Stimulated activated CD4-positive, alpha-beta T cell treated with anti-CD3 and anti-CD28 coated beads, Interleukin-15, amount 100 ng/mL, for 24 hours (primary cell): ENCODE measurements around the gene DIP2C.
"Not testable (repeated sequence)": the region's sequence is repeated elsewhere in the genome, so short reads cannot be mapped to it uniquely, and the experiment has no call there.

Experiments used
- DNase-seq: peaks from one replicate; pipeline ENCODE4 v3.0.0-alpha.2; 2020

The DIP2C gene

GRCh38 chr10:282294-283139 is 407.0 kb downstream of the DIP2C start:
- DNase-seq: no peak

GRCh38 chr10:279655-280054 is 409.8 kb downstream of the DIP2C start:
- no peak for DNase-seq

DNA sequence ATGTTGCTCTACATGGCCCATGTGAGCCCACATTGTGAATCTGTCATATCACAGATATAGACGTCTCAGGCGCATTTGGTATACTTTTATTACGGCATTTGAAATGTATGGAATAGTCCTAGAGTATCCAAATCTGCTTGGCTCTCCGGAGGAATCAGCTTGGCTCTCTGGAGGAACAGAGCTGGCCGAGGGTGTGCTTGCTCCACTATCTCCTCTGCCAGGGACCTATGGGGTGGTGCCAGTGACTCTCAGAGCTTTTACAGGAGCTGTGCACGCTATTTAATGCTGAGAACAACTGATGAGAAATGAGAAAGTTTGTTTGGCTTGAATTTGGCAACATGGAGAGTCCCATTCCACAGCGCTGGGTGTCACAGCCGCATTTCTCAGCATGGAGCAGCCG is 410.2 kb downstream of the DIP2C start:
- DNase-seq: no peak

- DNase-seq: no peak
Measured at GRCh38 chr10:278707-279106, 410.8 kb downstream of the DIP2C start.

DNA sequence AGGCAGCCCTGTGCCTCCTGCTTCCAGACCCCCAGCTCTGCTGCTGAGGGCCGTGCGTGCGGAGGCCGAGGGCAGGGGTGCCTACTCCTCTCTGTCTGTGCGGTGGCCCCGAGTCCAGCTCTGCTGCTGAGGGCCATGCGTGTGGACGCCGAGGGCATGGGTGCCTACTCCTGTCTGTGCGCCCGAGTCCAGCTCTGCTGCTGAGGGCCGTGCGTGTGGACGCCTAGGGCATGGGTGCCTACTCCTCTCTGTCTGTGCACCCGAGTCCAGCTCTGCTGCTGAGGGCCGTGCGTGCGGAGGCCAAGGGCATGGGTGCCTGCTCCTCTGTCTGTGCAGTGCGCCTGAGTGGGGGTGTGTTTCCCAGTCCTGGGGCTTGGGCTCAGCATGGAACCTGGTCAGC is 411.5 kb downstream of the DIP2C start:
- DNase-seq: no peak

DNA sequence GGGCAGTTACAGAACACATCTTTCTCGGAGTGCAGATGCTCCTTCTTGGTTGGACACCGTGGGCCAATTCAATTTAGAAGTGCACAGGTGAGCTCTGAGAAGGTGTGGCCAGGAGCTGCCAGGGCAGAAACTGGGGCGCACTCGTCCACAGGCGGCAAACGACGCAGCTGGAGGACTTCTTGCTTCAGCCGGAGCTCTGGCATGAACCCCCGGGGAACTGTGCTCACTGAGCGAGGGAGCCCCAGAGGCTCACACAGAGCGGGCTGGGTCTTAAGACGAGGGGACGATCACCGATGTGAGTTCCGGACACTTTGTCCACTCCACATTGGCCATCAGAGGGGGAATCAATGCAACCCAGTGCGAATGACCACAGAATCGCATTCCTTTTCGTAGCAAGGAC is 413.8 kb downstream of the DIP2C start:
- no peak for DNase-seq

DNA sequence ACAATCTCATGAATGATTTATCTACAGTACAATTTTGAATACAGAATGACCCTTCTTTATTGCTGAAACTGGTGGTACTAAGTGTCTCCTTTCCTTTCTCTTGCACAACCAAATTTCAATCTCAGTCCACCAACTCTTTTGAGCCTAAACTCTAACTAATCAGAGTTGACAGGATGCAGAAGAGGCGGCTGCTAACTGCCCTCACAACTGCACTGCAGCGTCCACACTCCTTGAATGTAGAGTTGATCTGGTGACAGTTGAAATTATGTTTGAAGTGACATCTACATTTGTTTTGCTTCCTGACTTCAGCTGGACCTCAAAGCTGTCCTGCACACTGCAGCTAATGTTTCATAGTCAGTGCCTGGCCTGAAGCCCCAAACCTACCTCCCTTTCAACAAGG is 414.6 kb downstream of the DIP2C start:
- no peak for DNase-seq

DNA sequence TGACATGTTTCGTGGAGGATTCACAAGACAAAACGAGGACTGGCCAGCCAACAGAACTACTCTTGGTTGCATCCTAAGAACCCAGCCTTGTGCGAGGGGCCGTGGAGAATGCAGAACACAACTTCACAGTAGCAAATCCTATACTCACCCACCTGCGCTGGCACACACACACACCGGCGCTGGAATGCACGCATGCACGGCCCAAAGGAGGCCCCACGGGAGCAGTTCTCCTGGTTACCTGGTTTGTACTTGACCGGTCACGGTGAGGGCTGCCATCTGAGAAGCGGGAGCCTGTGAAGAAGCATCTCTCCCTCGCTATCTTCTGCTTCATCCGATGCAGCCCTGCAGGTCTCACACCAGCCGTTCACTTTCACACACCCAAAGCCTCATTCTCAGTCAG is 416.4 kb downstream of the DIP2C start:
- no peak for DNase-seq

DNA sequence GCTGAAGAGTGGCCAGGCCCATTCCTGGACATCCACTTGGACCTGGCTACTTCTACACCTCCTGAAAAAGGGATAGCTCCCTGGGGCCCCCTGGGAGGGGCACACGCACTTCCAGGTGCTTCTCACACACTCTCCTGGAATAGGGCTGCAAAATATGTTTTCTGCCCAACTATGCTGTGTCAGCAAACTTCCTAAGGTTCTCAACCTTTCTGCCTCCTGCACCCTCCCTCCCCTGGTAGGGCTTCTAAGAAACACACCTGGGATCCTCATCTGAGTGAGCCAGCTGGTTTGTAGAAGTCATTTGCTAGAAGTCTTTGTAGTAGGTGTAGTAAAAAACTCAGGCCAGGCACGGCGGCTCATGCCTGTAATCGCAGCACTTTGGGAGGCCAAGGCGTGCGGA is 417.7 kb downstream of the DIP2C start:
- DNase-seq: no peak

- DNase-seq: no peak
Measured at GRCh38 chr10:271201-271600, 418.3 kb downstream of the DIP2C start.

DNA sequence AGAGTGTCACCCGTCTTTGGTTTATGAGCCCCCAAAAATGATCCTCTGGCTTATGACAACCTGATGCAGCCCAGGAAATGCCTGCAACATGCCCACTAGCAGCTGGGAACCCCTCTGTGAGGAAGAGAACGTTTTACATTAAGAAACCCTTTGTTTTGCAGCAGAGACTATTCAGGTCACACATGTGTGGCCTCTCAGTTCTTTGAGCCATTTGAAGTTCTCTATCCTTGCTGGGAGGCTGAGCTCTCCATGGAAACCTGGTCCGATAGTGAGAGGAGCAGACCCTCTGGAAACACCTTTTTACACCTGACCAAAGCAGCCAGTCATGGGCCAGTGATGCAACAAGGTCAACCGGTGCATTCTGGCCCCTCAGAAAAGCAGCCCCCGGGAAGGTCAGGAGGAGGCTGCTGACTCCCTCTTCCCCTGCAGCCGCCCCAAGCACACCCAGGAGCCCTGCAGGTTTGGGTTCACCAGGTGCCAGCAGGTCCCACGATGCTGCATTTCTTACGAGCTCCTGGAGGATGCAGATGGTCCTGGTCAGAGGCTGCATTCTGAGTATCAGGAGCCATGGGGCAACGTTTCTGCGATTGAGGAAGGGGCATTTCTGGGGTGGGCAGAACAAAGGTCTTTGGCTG is 419.9 kb downstream of the DIP2C start:
- DNase-seq: no peak

GRCh38 chr10:267705-268104 is 421.8 kb downstream of the DIP2C start:
- DNase-seq: no peak

DNA sequence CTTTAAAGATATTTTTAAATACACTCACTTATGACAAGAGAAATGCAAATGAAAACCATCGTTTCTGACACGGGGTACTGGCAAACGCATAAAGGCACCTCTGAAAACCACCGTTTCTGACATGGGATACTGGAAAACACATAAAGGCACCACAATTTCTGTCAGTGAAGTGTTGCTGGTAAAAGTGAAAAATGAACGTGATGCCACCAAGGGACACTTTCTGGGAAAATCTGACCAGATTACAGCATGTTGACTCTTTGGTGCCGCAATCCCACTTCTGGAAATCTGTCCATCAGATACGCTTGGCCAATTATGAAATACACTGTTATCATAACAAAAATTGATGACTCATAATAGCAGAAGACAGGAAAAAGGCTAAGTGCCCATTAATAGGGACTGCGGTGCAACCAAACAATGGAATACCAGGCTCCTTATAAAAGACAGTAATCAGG is 422.5 kb downstream of the DIP2C start:
- DNase-seq: no peak

DNA sequence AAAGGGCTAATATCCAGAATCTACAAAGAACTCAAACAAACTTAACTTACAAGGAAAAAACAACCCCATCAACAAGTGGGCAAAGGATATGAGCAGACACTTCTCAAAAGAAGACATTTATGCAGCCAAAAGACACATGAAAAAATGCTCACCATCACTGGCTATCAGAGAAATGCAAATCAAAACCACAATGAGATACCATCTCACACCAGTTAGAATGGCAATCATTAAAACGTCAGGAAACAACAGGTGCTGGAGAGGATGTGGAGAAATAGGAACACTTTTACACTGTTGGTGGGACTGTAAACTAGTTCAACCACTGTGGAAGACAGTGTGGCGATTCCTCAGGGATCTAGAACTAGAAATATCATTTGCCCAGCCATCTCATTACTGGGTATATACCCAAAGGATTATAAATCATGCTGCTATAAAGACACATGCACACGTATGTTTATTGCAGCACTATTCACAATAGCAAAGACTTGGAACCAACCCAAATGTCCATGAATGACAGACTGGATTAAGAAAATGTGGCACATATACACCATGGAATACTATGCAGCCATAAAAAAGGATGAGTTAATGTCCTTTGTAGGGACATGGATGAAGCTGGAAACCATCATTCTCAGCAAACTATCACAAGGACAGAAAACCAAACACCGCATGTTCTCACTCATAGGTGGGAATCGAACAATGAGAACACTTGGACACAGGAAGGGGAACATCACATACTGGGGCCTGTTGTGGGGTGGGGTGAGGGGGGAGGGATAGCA is 423.5 kb downstream of the DIP2C start:
- not testable (repeated sequence) for DNase-seq

- not testable (repeated sequence) for DNase-seq
Measured at GRCh38 chr10:265074-265440, 424.4 kb downstream of the DIP2C start.

DNA sequence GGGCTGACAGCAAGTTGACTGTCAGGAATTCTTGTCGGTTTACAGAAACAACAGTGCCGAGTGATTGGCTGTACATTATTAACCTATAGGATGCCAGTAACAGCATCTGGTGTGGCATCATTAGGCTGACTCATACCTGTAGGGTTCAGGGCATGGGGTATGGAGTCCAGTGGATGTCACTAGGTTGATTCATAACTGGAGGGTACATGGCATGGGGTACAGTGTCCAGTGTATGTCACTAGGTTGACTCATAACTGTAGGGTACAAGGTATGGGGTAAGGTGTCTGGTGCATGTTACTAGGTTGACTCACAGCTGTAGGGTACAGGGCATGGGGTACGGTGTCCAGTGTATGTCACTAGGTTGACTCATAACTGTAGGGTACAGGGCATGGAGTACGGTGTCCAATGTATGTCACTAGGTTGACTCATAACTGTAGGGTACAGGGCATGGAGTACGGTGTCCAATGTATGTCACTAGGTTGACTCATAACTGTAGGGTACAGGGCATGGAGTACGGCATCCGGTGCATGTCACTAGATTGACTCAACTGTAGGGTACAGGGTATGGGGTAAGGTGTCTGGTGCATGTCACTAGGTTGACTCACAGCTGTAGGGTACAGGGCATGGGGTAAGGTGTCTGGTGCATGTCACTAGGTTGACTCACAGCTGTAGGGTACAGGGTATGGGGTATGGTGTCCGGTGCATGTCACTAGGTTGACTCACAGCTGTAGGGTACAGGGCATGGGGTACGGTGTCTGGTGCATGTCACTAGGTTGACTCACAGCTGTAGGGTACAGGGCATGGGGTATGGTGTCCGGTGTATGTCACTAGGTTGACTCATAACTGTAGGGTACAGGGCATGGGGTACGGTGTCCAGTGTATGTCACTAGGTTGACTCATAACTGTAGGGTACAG is 425.1 kb downstream of the DIP2C start:
- not testable (repeated sequence) for DNase-seq

DNA sequence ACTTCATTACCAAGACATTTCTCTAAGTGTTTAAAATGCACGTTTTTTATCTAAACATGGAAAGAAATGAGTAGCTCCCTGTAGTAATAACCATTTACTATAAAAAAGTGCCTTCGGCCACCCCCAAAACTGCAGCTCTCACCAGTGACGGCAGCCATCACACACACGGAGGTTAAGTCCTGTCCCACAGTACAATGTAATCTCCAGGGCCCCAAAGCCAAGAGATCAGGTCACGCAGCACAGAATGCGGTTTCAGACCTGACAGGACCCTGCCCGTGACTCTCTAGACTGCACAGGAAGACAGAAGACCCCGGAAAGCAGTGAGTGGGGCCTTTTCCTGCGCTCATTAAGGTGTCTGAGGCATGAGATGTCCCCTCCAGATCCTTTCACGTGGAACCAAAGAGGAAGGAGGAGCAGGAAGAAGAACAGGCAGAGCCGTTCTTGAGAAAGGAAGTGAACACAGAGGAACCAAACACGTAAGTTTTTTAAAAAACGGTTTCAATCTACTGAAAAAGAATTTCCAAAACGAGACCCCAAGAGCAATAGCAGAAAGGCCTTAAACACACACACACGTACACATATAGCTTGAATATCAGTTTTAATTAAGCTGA is 428.5 kb downstream of the DIP2C start:
- no peak for DNase-seq

GRCh38 chr10:251982-252582 is 437.4 kb downstream of the DIP2C start:
- no peak for DNase-seq

GRCh38 chr10:248307-248706 is 441.2 kb downstream of the DIP2C start:
- no peak for DNase-seq

DNA sequence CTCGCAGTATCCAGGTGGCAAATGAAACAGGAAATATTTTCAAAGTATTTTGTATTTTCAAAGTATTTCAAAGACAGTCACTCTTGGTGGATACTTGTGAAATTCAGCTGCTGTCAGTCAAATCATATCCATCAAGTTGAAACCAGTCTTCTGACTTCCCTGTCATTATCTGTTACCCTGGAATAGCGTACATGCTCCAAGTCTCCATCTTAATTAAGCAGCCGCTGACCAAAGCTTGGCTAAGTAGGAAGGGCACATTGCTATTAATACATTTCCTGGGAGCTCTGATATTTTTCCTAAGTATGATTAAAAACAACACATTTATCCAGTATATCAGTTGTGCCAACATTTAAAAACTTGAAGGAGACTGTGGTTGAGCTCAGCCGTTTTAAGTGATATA is 442.0 kb downstream of the DIP2C start:
- DNase-seq: no peak

GRCh38 chr10:246431-246830 is 443.0 kb downstream of the DIP2C start:
- DNase-seq: no peak

DNA sequence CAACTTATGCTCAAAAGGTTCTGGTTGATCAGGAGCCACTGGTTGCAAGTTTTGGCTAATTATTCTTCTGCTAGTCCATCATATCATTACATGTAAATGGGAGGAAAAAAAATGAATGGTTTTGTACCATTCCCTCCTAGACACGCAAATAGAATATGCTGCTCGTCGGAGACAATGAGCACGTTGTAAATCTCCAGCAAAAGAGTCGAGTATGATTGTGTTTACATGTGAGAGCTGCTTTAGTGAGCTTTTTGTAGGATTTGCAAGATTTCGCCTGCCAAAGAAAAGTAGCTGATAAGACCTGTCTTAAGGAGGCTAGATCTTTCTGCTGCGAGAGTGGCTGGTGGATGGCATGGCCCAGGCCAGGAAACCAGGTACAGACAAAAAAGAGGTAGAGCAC is 445.2 kb downstream of the DIP2C start:
- DNase-seq: no peak
